ENCODE results near the gene GRB2. TPM values are rescaled to one million over a fixed set of nuclear protein-coding genes. Genes with fewer than 3 reads are reported as not detected.

The GRB2 gene
- total RNA-seq, 1 donor from 2014 or later: 61.8 TPM

DNA sequence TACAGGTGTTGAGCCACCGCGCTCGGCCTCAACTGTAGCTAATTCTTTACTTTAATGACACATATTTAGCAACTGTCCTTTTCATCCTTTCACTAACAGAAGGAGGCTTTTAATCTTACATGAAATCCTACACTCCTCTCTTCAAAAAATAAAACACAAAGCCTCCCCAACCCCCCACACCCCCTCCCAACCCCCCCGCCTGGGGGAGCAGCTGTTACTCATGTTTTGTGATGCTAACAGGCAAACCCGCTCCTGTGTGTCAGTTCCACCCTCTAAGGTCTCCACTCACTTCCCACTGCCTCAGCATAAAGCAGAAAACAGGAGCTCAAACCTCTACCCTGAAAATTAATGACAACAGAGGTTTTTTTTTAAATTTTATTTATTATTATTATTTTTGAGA lies 60.8 kb downstream of the GRB2 start:
- no peaks in the 10 kb centered on the region for H3K9me3 Mint-ChIP-seq
- no peak overlapping the region for H3K27ac Mint-ChIP-seq
- no peak for DNase-seq (ENCODE audit: low spot score in 2 of 2, unreplicated experiment in 2 of 2)

GRCh38 chr17:75342996-75343395 lies 62.5 kb downstream of the GRB2 start:
- Mint-ChIP-seq H3K4me3 (no peak overlapping the region), H3K4me1 (peaks cover 36% of the 10 kb centered on the region), H3K27me3 (ENCODE audit: low read depth) (no peaks in the 10 kb centered on the region), H3K36me3 (peaks cover 4% of the 10 kb centered on the region), H3K27ac (no peak overlapping the region), H3K9me3 (no peaks in the 10 kb centered on the region)
- TF ChIP-seq CTCF (IDR thresholded peaks at IDR 0.05; ENCODE audit: unreplicated experiment): no peak
- no peak for DNase-seq (ENCODE audit: low spot score in 2 of 2, unreplicated experiment in 2 of 2)

More for the DNA sequence above, 60.8 kb downstream of the GRB2 start:
- peaks cover 4% of the 10 kb centered on the region for H3K36me3 Mint-ChIP-seq
- no peaks in the 10 kb centered on the region for H3K27me3 Mint-ChIP-seq (ENCODE audit: low read depth)
- no peak for TF ChIP-seq CTCF (IDR thresholded peaks at IDR 0.05; ENCODE audit: unreplicated experiment)
- H3K4me3 Mint-ChIP-seq: no peak overlapping the region
- H3K4me1 Mint-ChIP-seq: peaks cover 31% of the 10 kb centered on the region

DNA sequence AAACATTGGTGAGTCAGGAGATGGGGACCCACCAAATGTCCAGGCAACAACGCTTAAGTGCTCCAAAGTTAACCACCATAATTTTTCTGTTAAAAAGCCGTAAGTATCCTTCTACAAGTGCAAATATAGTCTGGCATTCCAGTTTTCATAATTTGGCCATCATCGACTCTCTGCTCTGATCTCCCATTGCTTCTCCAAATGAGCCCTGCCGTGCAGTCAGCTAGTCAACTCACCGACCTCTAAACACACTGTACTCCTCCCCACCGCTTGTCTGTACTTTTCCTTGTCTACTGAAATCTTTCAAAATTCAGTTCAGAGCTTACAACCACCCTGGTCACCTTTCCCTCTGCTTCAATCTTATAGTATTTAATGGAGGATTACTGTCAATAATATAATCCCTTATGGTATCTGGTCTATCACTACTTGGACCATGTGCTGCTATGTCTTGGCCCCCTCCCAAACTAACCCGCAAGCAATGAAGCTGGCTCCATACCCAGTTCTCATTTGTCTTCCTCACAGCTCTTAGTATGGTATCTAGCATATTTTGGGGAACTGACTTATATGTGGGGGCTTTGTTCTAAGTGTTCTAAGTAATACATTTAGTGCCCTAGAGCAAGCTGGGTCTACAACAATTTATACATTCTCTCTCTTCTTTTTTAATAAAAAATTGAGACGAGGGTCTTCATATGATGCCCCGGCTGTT lies 63.5 kb downstream of the GRB2 start:
- peaks cover 28% of the 10 kb centered on the region for H3K4me1 Mint-ChIP-seq
- H3K27me3 Mint-ChIP-seq (ENCODE audit: low read depth): no peaks in the 10 kb centered on the region
- no peak overlapping the region for H3K4me3 Mint-ChIP-seq
- no peaks in the 10 kb centered on the region for H3K9me3 Mint-ChIP-seq
- no peak for TF ChIP-seq CTCF (IDR thresholded peaks at IDR 0.05; ENCODE audit: unreplicated experiment)
- no peak for DNase-seq (ENCODE audit: low spot score in 2 of 2, unreplicated experiment in 2 of 2)
- H3K27ac Mint-ChIP-seq: no peak overlapping the region
- H3K36me3 Mint-ChIP-seq: peaks cover 4% of the 10 kb centered on the region

GRCh38 chr17:75340631-75341030 lies 64.8 kb downstream of the GRB2 start:
- TF ChIP-seq CTCF (IDR thresholded peaks at IDR 0.05; ENCODE audit: unreplicated experiment): no peak
- Mint-ChIP-seq H3K4me1 (peaks cover 24% of the 10 kb centered on the region), H3K27me3 (ENCODE audit: low read depth) (no peaks in the 10 kb centered on the region), H3K9me3 (no peaks in the 10 kb centered on the region), H3K4me3 (no peak overlapping the region), H3K36me3 (peaks cover 2% of the 10 kb centered on the region), H3K27ac (no peak overlapping the region)
- DNase-seq (ENCODE audit: low spot score in 2 of 2, unreplicated experiment in 2 of 2): no peak

GRCh38 chr17:75339971-75340370 lies 65.5 kb downstream of the GRB2 start:
- TF ChIP-seq CTCF (IDR thresholded peaks at IDR 0.05; ENCODE audit: unreplicated experiment): no peak
- peaks cover 2% of the 10 kb centered on the region for H3K36me3 Mint-ChIP-seq
- H3K27me3 Mint-ChIP-seq (ENCODE audit: low read depth): no peaks in the 10 kb centered on the region
- peaks cover 18% of the 10 kb centered on the region for H3K4me1 Mint-ChIP-seq
- no peak overlapping the region for H3K4me3 Mint-ChIP-seq
- no peaks in the 10 kb centered on the region for H3K9me3 Mint-ChIP-seq
- no peak for DNase-seq (ENCODE audit: low spot score in 2 of 2, unreplicated experiment in 2 of 2)
- no peak overlapping the region for H3K27ac Mint-ChIP-seq

Measured in mesothelial cell of epicardium (in vitro differentiated cells).